ENCODE results near the gene RALGAPA1. TPM values are rescaled to one million over a fixed set of nuclear protein-coding genes. Genes with fewer than 3 reads are reported as not detected.

Gene RALGAPA1
- total and polyA plus RNA-seq, 4 donors: 64.9 to 189 (median 86.1) TPM

DNA sequence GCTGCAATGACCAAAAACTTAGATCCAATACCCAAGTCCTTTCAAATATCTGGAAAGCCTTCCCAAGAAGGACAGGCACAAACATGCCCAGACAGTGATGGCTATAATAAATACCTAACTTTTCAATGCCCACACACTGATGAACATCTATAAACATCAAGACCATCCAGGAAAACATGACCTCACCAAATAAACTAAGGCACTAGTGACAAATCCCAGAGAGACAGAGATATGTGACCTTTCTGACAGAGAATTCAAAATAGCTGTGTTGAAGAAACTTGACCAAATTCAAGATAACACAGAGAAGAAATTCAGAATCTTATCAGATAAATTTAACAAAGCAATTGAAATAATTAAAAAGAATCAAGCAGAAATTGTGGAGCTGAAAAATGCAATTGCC, 313.8 kb downstream of the RALGAPA1 start:
- no peak for DNase-seq (ENCODE audit: low read depth in 4 of 6, low spot score in 6 of 6)
- Histone ChIP-seq H3K4me3 (ENCODE audit: low read depth, low read length) (no peak overlapping the region), H3K9me3 (ENCODE audit: control insufficient read depth, insufficient read depth, low read length) (no peaks in the 10 kb centered on the region), H3K27ac (ENCODE audit: low read depth, low read length) (no peak overlapping the region), H3K36me3 (ENCODE audit: control insufficient read depth, insufficient read depth, low read length) (no peaks in the 10 kb centered on the region), H3K4me1 (ENCODE audit: control insufficient read depth, insufficient read depth, low read length) (no peaks in the 10 kb centered on the region), H3K27me3 (ENCODE audit: control insufficient read depth, insufficient read depth, low read length) (no peaks in the 10 kb centered on the region)

DNA sequence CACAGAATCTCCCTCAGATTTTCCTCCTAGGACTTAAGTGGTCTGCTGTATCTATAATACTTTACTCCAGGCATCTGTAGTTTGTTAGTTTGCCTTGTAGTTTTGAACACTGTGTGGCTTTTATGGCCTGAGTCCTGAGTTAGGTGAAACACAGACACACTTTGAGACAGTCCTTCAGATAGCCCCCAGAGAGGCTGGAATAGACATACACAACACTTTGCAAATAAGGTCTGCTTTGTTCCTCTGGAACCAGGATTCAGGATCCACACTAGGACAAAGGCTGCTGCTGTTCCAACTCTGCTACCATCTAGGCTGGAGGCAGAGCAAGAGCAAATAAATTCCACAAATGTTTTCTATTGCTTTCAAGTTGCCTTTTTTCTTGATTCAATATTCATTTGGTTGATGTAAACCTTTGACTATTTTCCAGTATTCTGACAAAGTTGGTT, 316.5 kb downstream of the RALGAPA1 start:
- no peak for DNase-seq (ENCODE audit: low read depth in 4 of 6, low spot score in 6 of 6)
- Histone ChIP-seq H3K27ac (ENCODE audit: low read depth, low read length) (no peak overlapping the region), H3K36me3 (ENCODE audit: control insufficient read depth, insufficient read depth, low read length) (no peaks in the 10 kb centered on the region), H3K9me3 (ENCODE audit: control insufficient read depth, insufficient read depth, low read length) (no peaks in the 10 kb centered on the region), H3K4me1 (ENCODE audit: control insufficient read depth, insufficient read depth, low read length) (no peaks in the 10 kb centered on the region), H3K27me3 (ENCODE audit: control insufficient read depth, insufficient read depth, low read length) (no peaks in the 10 kb centered on the region), H3K4me3 (ENCODE audit: low read depth, low read length) (no peak overlapping the region)

Small RNAs within 50 kb of the gene (small RNA-seq; reads per million reads assigned to genes)
- gene RF00322 (ENCODE audit: low replicate concordance): not detected

Other genes starting within 250 kb of the RALGAPA1 start
- 10 to 100 TPM in 1 of 2 donors, 1 to 10 TPM in 1; 9.8 to 22.5 TPM for gene BRMS1L, start 17.0 kb upstream of the RALGAPA1 start, total RNA-seq
- gene BRMS1L, start 17.0 kb upstream of the RALGAPA1 start, polyA plus RNA-seq (ENCODE audit: insufficient read length in 2 of 2): 10 to 100 TPM; 21.6 to 25.9 TPM